ENCODE data around the gene LCE6A. TPM values are rescaled to one million over a fixed set of nuclear protein-coding genes. Genes with fewer than 3 reads are reported as not detected.

LCE6A gene
- total and polyA plus RNA-seq, 2 donors (not counting 1 experiment from before 2014, with no cell fraction given), result not detected

GRCh38 chr1:152801333-152801732, 41.3 kb upstream of the LCE6A start:
- Histone ChIP-seq H3K9ac (ENCODE audit: insufficient read depth, low read length) (no peak overlapping the region), H3K27me3 (ENCODE audit: control insufficient read depth, insufficient read depth, low read length) (no peaks in the 10 kb centered on the region), H3K4me3 (replicated peaks in 1 of 4; ENCODE audit: control extremely low read depth in 1 of 4, insufficient read depth in 1 of 4, low read depth in 3 of 4, low read length in 4 of 4) (no peak overlapping the region), H3K36me3 (ENCODE audit: control insufficient read depth, insufficient read depth, low read length) (no peaks in the 10 kb centered on the region), H3K27ac (ENCODE audit: insufficient read depth, low read length) (no peak overlapping the region), H3K79me2 (ENCODE audit: control insufficient read depth, insufficient read depth, low read length) (no peaks in the 10 kb centered on the region), H3K4me2 (ENCODE audit: extremely low read depth, insufficient read depth, low read length) (no peak overlapping the region), H4K20me1 (ENCODE audit: control insufficient read depth, extremely low read depth, insufficient read depth, low read length) (no peaks in the 10 kb centered on the region), H3K9me3 (ENCODE audit: control insufficient read depth, insufficient read depth, low read depth, low read length) (no peaks in the 10 kb centered on the region), H3K4me1 (ENCODE audit: control insufficient read depth, extremely low read depth, insufficient read depth, low read length) (no peaks in the 10 kb centered on the region), H2AFZ (ENCODE audit: low read length) (no peak overlapping the region)
- no peak for DNase-seq (ENCODE audit: low read depth in 2 of 2)
- TF ChIP-seq EZH2 (IDR thresholded peaks at IDR 0.05; ENCODE audit: low read length, missing control alignments) (no peak), CTCF (conservative IDR thresholded peaks at IDR 0.05 in 1 of 2, IDR thresholded peaks at IDR 0.05 in 1 of 2; ENCODE audit: low read depth in 1 of 2, low read length in 2 of 2) (no peak)

- H3K9ac ChIP-seq (ENCODE audit: insufficient read depth, low read length), result no peak within 1 kb of the TSS
- no peaks in the 10 kb centered on the region for H4K20me1 ChIP-seq (ENCODE audit: control insufficient read depth, extremely low read depth, insufficient read depth, low read length)
- DNase-seq (ENCODE audit: low read depth in 2 of 2), result no peak
- TF ChIP-seq EZH2 (IDR thresholded peaks at IDR 0.05; ENCODE audit: low read length, missing control alignments) (no peak), CTCF (conservative IDR thresholded peaks at IDR 0.05 in 1 of 2, IDR thresholded peaks at IDR 0.05 in 1 of 2; ENCODE audit: low read depth in 1 of 2, low read length in 2 of 2) (no peak)
- no peak within 1 kb of the TSS for H3K4me3 ChIP-seq (replicated peaks in 1 of 4; ENCODE audit: control extremely low read depth in 1 of 4, insufficient read depth in 1 of 4, low read depth in 3 of 4, low read length in 4 of 4)
- no peaks in the 10 kb centered on the region for H3K36me3 ChIP-seq (ENCODE audit: control insufficient read depth, insufficient read depth, low read length)
- no peaks in the 10 kb centered on the region for H3K79me2 ChIP-seq (ENCODE audit: control insufficient read depth, insufficient read depth, low read length)
- H3K9me3 ChIP-seq (ENCODE audit: control insufficient read depth, insufficient read depth, low read depth, low read length), result no peaks in the 10 kb centered on the region
- H3K27ac ChIP-seq (ENCODE audit: insufficient read depth, low read length), result no peak within 1 kb of the TSS
- H3K4me2 ChIP-seq (ENCODE audit: extremely low read depth, insufficient read depth, low read length), result no peak within 1 kb of the TSS
- H3K4me1 ChIP-seq (ENCODE audit: control insufficient read depth, extremely low read depth, insufficient read depth, low read length), result no peaks in the 10 kb centered on the region
- H3K27me3 ChIP-seq (ENCODE audit: control insufficient read depth, insufficient read depth, low read length), result no peaks in the 10 kb centered on the region
- no peak within 1 kb of the TSS for H2AFZ ChIP-seq (ENCODE audit: low read length)
These were observed 36.1 kb upstream of the LCE6A start, which contains the start of gene LCE1C for GRCh38 chr1:152806576-152806975. Gene LCE1C, minus strand, starts transcription at chr1:152806651. Its CDS starts 1,173 bp downstream, at chr1:152805478.

- Histone ChIP-seq H3K9me3 (ENCODE audit: control insufficient read depth, insufficient read depth, low read depth, low read length) (no peaks in the 10 kb centered on the region), H4K20me1 (ENCODE audit: control insufficient read depth, extremely low read depth, insufficient read depth, low read length) (no peaks in the 10 kb centered on the region), H3K4me2 (ENCODE audit: extremely low read depth, insufficient read depth, low read length) (no peak overlapping the region), H3K9ac (ENCODE audit: insufficient read depth, low read length) (no peak overlapping the region), H3K4me3 (replicated peaks in 1 of 4; ENCODE audit: control extremely low read depth in 1 of 4, insufficient read depth in 1 of 4, low read depth in 3 of 4, low read length in 4 of 4) (no peak overlapping the region), H2AFZ (ENCODE audit: low read length) (no peak overlapping the region), H3K79me2 (ENCODE audit: control insufficient read depth, insufficient read depth, low read length) (no peaks in the 10 kb centered on the region), H3K27ac (ENCODE audit: insufficient read depth, low read length) (no peak overlapping the region), H3K27me3 (ENCODE audit: control insufficient read depth, insufficient read depth, low read length) (no peaks in the 10 kb centered on the region), H3K4me1 (ENCODE audit: control insufficient read depth, extremely low read depth, insufficient read depth, low read length) (no peaks in the 10 kb centered on the region), H3K36me3 (ENCODE audit: control insufficient read depth, insufficient read depth, low read length) (no peaks in the 10 kb centered on the region)
- DNase-seq (ENCODE audit: low read depth in 2 of 2), result no peak
- no peak for TF ChIP-seq EZH2 (IDR thresholded peaks at IDR 0.05; ENCODE audit: low read length, missing control alignments)
- no peak for TF ChIP-seq CTCF (conservative IDR thresholded peaks at IDR 0.05 in 1 of 2, IDR thresholded peaks at IDR 0.05 in 1 of 2; ENCODE audit: low read depth in 1 of 2, low read length in 2 of 2)
These were observed 31.6 kb upstream of the LCE6A start for GRCh38 chr1:152811050-152811449.
